Measurements from ENCODE around the gene CEP70. TPM values are rescaled to one million over a fixed set of nuclear protein-coding genes. Genes with fewer than 3 reads are reported as not detected.

Gene CEP70
- polyA plus RNA-seq, 3 donors = 0.11 TPM; not detected in 2

- Histone ChIP-seq H3K27me3 (ENCODE audit: control insufficient read depth in 2 of 2, insufficient read depth in 2 of 2, low read length in 2 of 2) (no peaks in the 10 kb centered on the region), H3K4me2 (replicated peaks; ENCODE audit: extremely low read depth, low read length, poor library complexity, severe bottlenecking) (no peak overlapping the region), H3K36me3 (replicated peaks in 1 of 2; ENCODE audit: control insufficient read depth in 1 of 2, insufficient read depth in 2 of 2, low read length in 2 of 2) (no peaks in the 10 kb centered on the region), H3K9ac (ENCODE audit: insufficient read depth, low read length, poor library complexity, severe bottlenecking) (no peak overlapping the region), H4K20me1 (ENCODE audit: insufficient read depth, low read length) (no peaks in the 10 kb centered on the region), H3K4me1 (ENCODE audit: control insufficient read depth in 1 of 2, insufficient read depth in 2 of 2, low read length in 2 of 2) (no peaks in the 10 kb centered on the region), H3K27ac (ENCODE audit: low read depth in 1 of 2, low read length in 2 of 2) (no peak overlapping the region), H3K4me3 (replicated peaks in 1 of 3; ENCODE audit: low read depth in 2 of 3, low read length in 3 of 3) (no peak overlapping the region), H3K9me3 (replicated peaks in 1 of 2; ENCODE audit: control insufficient read depth in 1 of 2, insufficient read depth in 1 of 2, low read length in 2 of 2) (no peaks in the 10 kb centered on the region), H2AFZ (ENCODE audit: insufficient read depth, low read depth, low read length, poor library complexity, severe bottlenecking) (no peak overlapping the region), H3K79me2 (ENCODE audit: insufficient read depth, low read length) (no peaks in the 10 kb centered on the region)
- TF ChIP-seq CTCF (IDR thresholded peaks at IDR 0.05) = no peak
- peaks cover 0 to 2% (median 0%) of the 10 kb centered on the region in 7 donors for H3K9me3 Mint-ChIP-seq
- H3K4me1 Mint-ChIP-seq = no peaks in the 10 kb centered on the region
- no CpG with 5 or more reads among the region's 4 CpGs for WGBS (ENCODE audit: insufficient coverage)
- no peak for DNase-seq
- H3K27me3 Mint-ChIP-seq (ENCODE audit: low read depth in 3 of 3) = peaks cover 0 to 1% (median 0%) of the 10 kb centered on the region in 3 donors
- intact Hi-C loops (cut with micrococcal nuclease) = no loop called here
- no peak overlapping the region for H3K27ac Mint-ChIP-seq
- H3K4me3 Mint-ChIP-seq = no peak overlapping the region
- H3K36me3 Mint-ChIP-seq = no peaks in the 10 kb centered on the region
Observed at GRCh38 chr3:138620431-138620830, 26.4 kb upstream of the CEP70 start.

DNA sequence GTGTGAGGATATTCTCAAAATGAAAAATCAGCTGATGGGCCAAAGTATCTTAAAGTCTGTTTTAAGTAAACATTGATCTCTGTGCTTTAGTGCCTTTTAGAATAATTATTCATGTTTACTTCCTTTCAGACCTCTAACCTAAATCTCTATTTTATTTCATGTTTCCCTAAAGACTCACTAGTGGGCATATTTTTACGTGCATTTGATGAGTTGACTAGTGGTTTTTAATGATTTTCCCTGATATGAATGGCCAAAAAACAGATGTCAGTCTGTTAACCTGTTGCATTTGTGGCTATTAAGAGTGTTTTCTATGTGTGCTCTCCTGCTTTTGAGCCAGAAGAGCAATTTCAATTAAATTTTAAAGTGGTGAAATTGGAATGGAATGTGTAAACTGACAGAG is 21.4 kb upstream of the CEP70 start:
- intact Hi-C loops (cut with micrococcal nuclease) = no loop called here
- WGBS (ENCODE audit: insufficient coverage) = no CpG with 5 or more reads among the region's 1 CpG
- TF ChIP-seq CTCF (IDR thresholded peaks at IDR 0.05) = no peak
- peaks cover 0 to 4% of the 10 kb centered on the region in 2 donors for H3K36me3 Mint-ChIP-seq
- no peak overlapping the region for H3K27ac ChIP-seq (ENCODE audit: low read depth in 1 of 2, low read length in 2 of 2)
- peaks cover 0 to 3% (median 0%) of the 10 kb centered on the region in 7 donors for H3K9me3 Mint-ChIP-seq
- no peak overlapping the region for H2AFZ ChIP-seq (ENCODE audit: insufficient read depth, low read depth, low read length, poor library complexity, severe bottlenecking)
- H3K4me1 ChIP-seq (ENCODE audit: control insufficient read depth in 1 of 2, insufficient read depth in 2 of 2, low read length in 2 of 2) = no peaks in the 10 kb centered on the region
- H3K9ac ChIP-seq (ENCODE audit: insufficient read depth, low read length, poor library complexity, severe bottlenecking) = no peak overlapping the region
- no peaks in the 10 kb centered on the region for H3K4me1 Mint-ChIP-seq
- no peak for DNase-seq
- H3K9me3 ChIP-seq (replicated peaks in 1 of 2; ENCODE audit: control insufficient read depth in 1 of 2, insufficient read depth in 1 of 2, low read length in 2 of 2) = no peaks in the 10 kb centered on the region
- no peaks in the 10 kb centered on the region for H3K79me2 ChIP-seq (ENCODE audit: insufficient read depth, low read length)
- H3K27ac Mint-ChIP-seq = no peak overlapping the region
- no peaks in the 10 kb centered on the region for H4K20me1 ChIP-seq (ENCODE audit: insufficient read depth, low read length)
- no peaks in the 10 kb centered on the region for H3K36me3 ChIP-seq (replicated peaks in 1 of 2; ENCODE audit: control insufficient read depth in 1 of 2, insufficient read depth in 2 of 2, low read length in 2 of 2)
- H3K4me3 Mint-ChIP-seq = no peak overlapping the region
- H3K4me2 ChIP-seq (replicated peaks; ENCODE audit: extremely low read depth, low read length, poor library complexity, severe bottlenecking) = no peak overlapping the region
- no peaks in the 10 kb centered on the region for H3K27me3 ChIP-seq (ENCODE audit: control insufficient read depth in 2 of 2, insufficient read depth in 2 of 2, low read length in 2 of 2)
- peaks cover 0 to 3% (median 1%) of the 10 kb centered on the region in 3 donors for H3K27me3 Mint-ChIP-seq (ENCODE audit: low read depth in 3 of 3)
- no peak overlapping the region for H3K4me3 ChIP-seq (replicated peaks in 1 of 3; ENCODE audit: low read depth in 2 of 3, low read length in 3 of 3)
